Stimulated activated CD8-positive, alpha-beta memory T cell treated with anti-CD3 and anti-CD28 coated beads, Interleukin-15, amount 100 ng/mL, for 4 hours (primary cell): ENCODE results near the gene GPR162.
A peak's percentile ranks its signal among the peaks of the same experiment; 100 is the strongest.
"Not testable (repeated sequence)": the region's sequence is repeated elsewhere in the genome, so short reads cannot be mapped to it uniquely, and the experiment has no call there.

ENCODE experiments used
- DNase-seq, 2 donors: peaks; one replicate each; pipeline ENCODE4 v3.0.0-alpha.2; 2020; ENCODE audit warnings: low read depth in 2 of 2

Gene GPR162

DNA sequence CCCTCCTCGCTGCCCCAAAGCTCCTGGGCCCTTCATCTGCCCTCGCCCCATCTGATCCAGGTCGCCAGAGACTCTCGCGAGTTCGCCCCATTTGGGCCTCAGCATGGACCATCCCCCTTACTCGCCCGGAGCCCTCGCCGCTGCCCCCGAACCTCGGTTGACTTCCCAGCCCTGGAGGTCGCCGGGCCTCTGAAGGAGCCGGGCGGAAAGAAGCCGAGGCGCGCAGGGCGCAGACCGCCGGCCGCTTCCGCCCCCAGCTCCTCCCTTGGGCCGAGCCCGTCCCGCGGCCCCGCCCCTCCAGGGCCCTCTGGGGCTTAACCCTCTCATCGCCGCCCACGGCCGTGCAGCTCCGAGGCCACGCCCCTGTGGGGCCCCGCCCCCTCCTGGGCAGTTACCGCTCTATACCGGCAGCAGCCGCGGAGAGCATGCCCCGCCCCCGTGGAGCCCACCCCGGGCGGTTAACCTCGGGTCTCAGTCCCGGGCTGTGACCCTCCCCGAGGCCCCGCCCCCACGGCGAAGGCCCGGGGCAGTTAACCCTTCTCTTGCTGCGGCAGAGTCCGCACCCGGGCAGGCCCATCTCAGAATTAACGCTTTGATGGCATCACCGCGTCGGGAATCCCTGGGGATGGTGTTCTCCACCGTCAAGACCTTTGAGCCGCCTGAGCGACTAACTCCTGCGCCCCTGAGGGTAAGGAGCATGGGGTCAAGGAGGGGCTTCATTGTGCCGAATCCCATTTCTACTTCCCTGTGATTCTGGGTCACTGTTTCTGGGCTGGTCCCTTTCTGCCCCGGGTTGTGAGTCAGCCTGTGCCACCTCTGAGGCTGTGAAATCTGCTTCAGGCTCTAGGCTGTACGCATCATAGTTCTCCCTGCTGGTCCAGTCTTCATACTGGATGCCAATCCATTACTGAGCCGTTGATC lies 51.7 kb downstream of the GPR162 start, which contains the start of gene SPSB2:
SPSB2 (minus strand) TSS at position 210 of the 921 bp plus-strand sequence. CDS start 402 bp downstream, outside the sequence.
- DNase-seq: peak; percentile 97 to 99

DNA sequence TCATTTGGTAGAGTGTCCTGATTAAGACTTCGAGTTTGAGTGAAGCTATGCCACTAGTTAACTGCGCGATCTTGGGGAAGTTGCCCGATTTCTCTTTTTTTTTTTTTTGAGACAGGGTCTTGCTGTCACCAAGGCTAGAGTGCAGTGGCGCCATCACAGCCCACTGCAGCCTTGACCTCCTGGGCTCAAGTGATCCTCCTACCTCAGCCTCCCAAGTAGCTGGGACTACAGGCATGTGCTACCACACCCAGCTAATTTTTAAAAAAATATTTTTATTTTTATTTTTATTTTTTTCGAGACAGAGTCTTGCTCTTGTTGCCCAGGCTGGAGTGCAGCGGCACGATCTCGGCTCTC lies 52.4 kb downstream of the GPR162 start:
- not testable (repeated sequence) for DNase-seq
